CD4-positive, CD25-positive, alpha-beta regulatory T cell (primary cell): ENCODE data around the gene C1orf174. TPM values are rescaled to one million over a fixed set of nuclear protein-coding genes. Genes with fewer than 3 reads are reported as not detected.
A peak's percentile ranks its signal among the peaks of the same experiment; 100 is the strongest.

Experiments used
- ATAC-seq, 2 donors: fragments of 150-1000 bp; cut with Tn5 transposase; one replicate each; pipeline ENCODE4 v1.10.0; 2021; ENCODE audit warnings: low read depth in 2 of 2, moderate number of reproducible peaks in 2 of 2, moderate library complexity in 1 of 2
- DNase-seq, 3 donors: peaks; one replicate each; pipeline versions ENCODE4 v3.0.0 to v3.0.0-alpha.2; 2012 to 2022; ENCODE audit warnings: mixed read lengths in 1 of 3
- H3K27ac ChIP-seq: one replicate; pipeline ENCODE4 v1.7.0; 2013; ENCODE audit warnings: mild to moderate bottlenecking, low read length; ENCODE audit not compliant: insufficient read depth, poor library complexity, severe bottlenecking
- H3K27me3 ChIP-seq: one replicate; pipeline ENCODE4 v1.7.0; 2013; ENCODE audit warnings: low read length; ENCODE audit not compliant: control insufficient read depth, insufficient read depth
- H3K36me3 ChIP-seq: one replicate; pipeline ENCODE4 v1.7.0; 2013; ENCODE audit warnings: mild to moderate bottlenecking, low read length, moderate library complexity; ENCODE audit not compliant: control insufficient read depth, insufficient read depth
- H3K4me1 ChIP-seq: 2 replicates; pipeline ENCODE4 v1.7.0; 2013; ENCODE audit warnings: mild to moderate bottlenecking, low read length; ENCODE audit not compliant: insufficient read depth, control insufficient read depth, poor library complexity, severe bottlenecking
- H3K4me3 ChIP-seq: one replicate; pipeline ENCODE4 v1.7.0; 2013; ENCODE audit warnings: low read depth, mild to moderate bottlenecking, low read length, moderate library complexity
- H3K9me3 ChIP-seq, 2 experiments: 1 replicate in 1 of 2; 2 replicates in 1 of 2; pipeline ENCODE4 v1.7.0; 2013; ENCODE audit warnings: low read length in 2 of 2, mild to moderate bottlenecking in 1 of 2, moderate library complexity in 1 of 2; ENCODE audit not compliant: control insufficient read depth in 2 of 2
- H3K27ac Mint-ChIP-seq, 3 donors: one replicate each; pipeline ENCODE4 v1.8.0; 2020 to 2022; ENCODE audit warnings: mild to moderate bottlenecking in 3 of 3, mixed read lengths in 3 of 3, moderate library complexity in 2 of 3
- H3K27me3 Mint-ChIP-seq: one replicate; pipeline ENCODE4 v1.8.0; 2022; ENCODE audit warnings: mild to moderate bottlenecking, mixed read lengths
- H3K36me3 Mint-ChIP-seq: one replicate; pipeline ENCODE4 v1.8.0; 2020; ENCODE audit warnings: mixed read lengths
- H3K4me1 Mint-ChIP-seq, 4 donors: one replicate each; pipeline ENCODE4 v1.8.0; 2020 to 2022; ENCODE audit warnings: mixed read lengths in 4 of 4, mild to moderate bottlenecking in 1 of 4
- H3K4me3 Mint-ChIP-seq, 4 donors: one replicate each; pipeline ENCODE4 v1.8.0; 2020 to 2022; ENCODE audit warnings: mild to moderate bottlenecking in 4 of 4, mixed read lengths in 4 of 4, moderate library complexity in 3 of 4
- H3K9me3 Mint-ChIP-seq, 7 donors: one replicate each; pipeline ENCODE4 v1.8.0; 2020 to 2022; ENCODE audit warnings: mixed read lengths in 7 of 7, mild to moderate bottlenecking in 3 of 7, moderate library complexity in 2 of 7
- polyA plus RNA-seq, 4 donors: library from polyadenylated mRNA; unstranded; fragments of 300-500 nt; fragmentation: Illumina TruSeq; gene quantifications; one replicate each; pipeline ENCODE4 v1.2.3, GENCODE V29; 2021
- total RNA-seq: library from RNA; stranded (reverse); gene quantifications from one replicate; pipeline ENCODE4 v1.2.3, GENCODE V29; 2022

The C1orf174 gene
- total and polyA plus RNA-seq, 5 donors from 2014 or later: 15.4 to 33.3 (median 26.3) TPM

DNA sequence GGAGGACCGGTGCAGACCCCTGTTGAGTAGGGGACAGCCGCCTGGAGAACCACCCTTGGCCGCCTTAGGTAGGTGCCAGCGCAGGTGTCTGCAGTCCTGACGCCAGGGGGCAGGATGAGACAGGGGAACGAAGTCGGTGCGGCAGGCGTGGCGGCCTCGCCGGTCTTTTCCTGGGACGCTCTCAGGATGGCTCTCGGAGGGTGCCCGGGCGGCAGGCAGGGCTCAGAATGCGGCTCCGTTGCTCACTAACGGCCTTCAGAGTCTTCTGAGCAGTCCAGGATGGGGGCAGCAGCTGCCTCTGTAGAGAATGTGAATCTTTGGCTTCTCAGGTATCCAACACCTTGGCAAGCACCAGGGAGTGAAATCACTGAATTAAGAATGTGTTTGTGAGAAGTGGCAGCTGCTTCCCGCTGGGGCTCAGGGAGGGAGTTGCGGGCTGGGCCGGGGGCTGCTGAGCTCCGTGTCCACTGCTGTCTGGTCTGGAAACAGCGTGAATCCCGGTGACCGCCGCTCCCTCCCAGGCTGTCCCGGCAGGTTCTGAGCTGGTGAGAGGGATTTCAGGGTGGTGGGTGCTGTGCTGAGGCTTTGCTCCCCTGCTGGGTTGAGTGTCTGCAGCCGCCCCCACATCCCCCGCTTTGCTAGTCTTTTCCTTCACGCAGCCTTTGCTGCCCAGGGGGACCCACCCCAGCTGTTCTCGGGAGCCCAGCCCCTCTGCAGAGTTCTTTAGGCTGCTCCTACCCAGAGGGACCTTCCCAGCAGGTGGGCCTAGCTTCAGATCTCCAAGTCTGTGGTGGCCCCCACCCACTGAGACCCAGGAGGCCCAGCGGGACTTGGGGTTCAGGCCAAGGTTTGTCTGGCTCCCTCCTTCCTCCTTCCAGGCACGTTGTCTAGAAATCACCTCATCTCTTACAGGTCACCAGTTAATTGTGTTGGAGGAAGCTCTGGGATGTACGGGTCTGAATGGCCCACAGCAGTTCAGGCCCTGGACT lies 11.1 kb upstream of the C1orf174 start:
- Mint-ChIP-seq H3K4me1 (peaks cover 0 to 5% (median 2%) of the 10 kb centered on the region in 4 donors), H3K4me3 (peak overlapping the region in 2 of 4 donors; percentile 22 to 56), H3K27me3 (peaks cover 4% of the 10 kb centered on the region), H3K36me3 (no peaks in the 10 kb centered on the region), H3K27ac (no peak overlapping the region), H3K9me3 (no peaks in the 10 kb centered on the region)
- peak; percentile 75 to 79 for ATAC-seq
- Histone ChIP-seq H3K27ac (no peak overlapping the region), H3K4me1 (peaks cover 7% of the 10 kb centered on the region), H3K27me3 (no peaks in the 10 kb centered on the region), H3K36me3 (no peaks in the 10 kb centered on the region), H3K4me3 (no peak overlapping the region), H3K9me3 (no peaks in the 10 kb centered on the region)
- DNase-seq: peak; percentile 65 to 78 (median 76)

GRCh38 chr1:3910049-3910731 lies 10.1 kb upstream of the C1orf174 start:
- no peak overlapping the region for H3K27ac Mint-ChIP-seq
- H3K27me3 ChIP-seq: no peaks in the 10 kb centered on the region
- peaks cover 0 to 5% (median 2%) of the 10 kb centered on the region in 4 donors for H3K4me1 Mint-ChIP-seq
- peaks cover 4% of the 10 kb centered on the region for H3K27me3 Mint-ChIP-seq
- H3K4me3 ChIP-seq: no peak overlapping the region
- peaks cover 7% of the 10 kb centered on the region for H3K4me1 ChIP-seq
- no peaks in the 10 kb centered on the region for H3K36me3 Mint-ChIP-seq
- DNase-seq: no peak
- no peak overlapping the region for H3K27ac ChIP-seq
- no peaks in the 10 kb centered on the region for H3K9me3 Mint-ChIP-seq
- H3K9me3 ChIP-seq: no peaks in the 10 kb centered on the region
- H3K36me3 ChIP-seq: no peaks in the 10 kb centered on the region
- no peak overlapping the region for H3K4me3 Mint-ChIP-seq
- ATAC-seq: no peak

DNA sequence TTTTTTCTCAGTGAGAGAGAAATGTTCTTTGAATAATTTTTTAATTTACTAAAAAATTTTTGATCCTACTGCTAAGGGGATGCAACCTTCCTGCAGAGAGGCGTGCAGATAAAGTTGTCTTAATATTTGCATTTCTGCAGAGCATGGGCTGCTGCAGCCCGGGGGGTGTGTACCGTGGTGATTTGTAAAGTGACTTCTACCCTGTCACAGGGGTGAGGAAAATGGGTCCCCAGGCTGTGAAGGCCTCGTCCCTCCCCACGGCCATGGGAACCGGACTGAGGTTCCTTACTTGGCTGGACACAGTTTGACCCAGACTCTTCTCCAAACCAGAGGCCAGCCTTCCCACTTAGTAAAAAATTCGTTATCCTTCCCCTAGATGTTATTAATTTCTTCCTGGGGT lies 9.5 kb upstream of the C1orf174 start:
- Mint-ChIP-seq H3K27ac (peak overlapping the region in 1 of 3 donors; percentile 14), H3K4me1 (peaks cover 0 to 6% (median 3%) of the 10 kb centered on the region in 4 donors), H3K9me3 (no peaks in the 10 kb centered on the region), H3K4me3 (no peak overlapping the region), H3K36me3 (no peaks in the 10 kb centered on the region), H3K27me3 (peaks cover 4% of the 10 kb centered on the region)
- H3K27me3 ChIP-seq: no peaks in the 10 kb centered on the region
- DNase-seq (no peak), ATAC-seq (no peak)
- H3K36me3 ChIP-seq: no peaks in the 10 kb centered on the region
- H3K4me1 ChIP-seq: peaks cover 7% of the 10 kb centered on the region
- H3K4me3 ChIP-seq: no peak overlapping the region
- no peaks in the 10 kb centered on the region for H3K9me3 ChIP-seq
- H3K27ac ChIP-seq: no peak overlapping the region

GRCh38 chr1:3908886-3909517 lies 8.9 kb upstream of the C1orf174 start:
- Mint-ChIP-seq H3K4me1 (peaks cover 0 to 9% (median 4%) of the 10 kb centered on the region in 4 donors), H3K9me3 (no peaks in the 10 kb centered on the region), H3K36me3 (no peaks in the 10 kb centered on the region), H3K27ac (no peak overlapping the region), H3K4me3 (no peak overlapping the region), H3K27me3 (peaks cover 4% of the 10 kb centered on the region)
- no peak for DNase-seq
- Histone ChIP-seq H3K36me3 (no peaks in the 10 kb centered on the region), H3K4me3 (no peak overlapping the region), H3K9me3 (no peaks in the 10 kb centered on the region), H3K27ac (no peak overlapping the region), H3K27me3 (no peaks in the 10 kb centered on the region), H3K4me1 (peaks cover 11% of the 10 kb centered on the region)
- ATAC-seq: no peak

- Histone ChIP-seq H3K4me3 (no peak overlapping the region), H3K27me3 (no peaks in the 10 kb centered on the region), H3K27ac (no peak overlapping the region), H3K9me3 (no peaks in the 10 kb centered on the region), H3K36me3 (no peaks in the 10 kb centered on the region), H3K4me1 (peaks cover 24% of the 10 kb centered on the region)
- Mint-ChIP-seq H3K4me1 (peaks cover 0 to 22% (median 13%) of the 10 kb centered on the region in 4 donors), H3K4me3 (no peak overlapping the region), H3K27ac (peak overlapping the region in 1 of 3 donors; percentile 20), H3K36me3 (no peaks in the 10 kb centered on the region), H3K27me3 (peaks cover 4% of the 10 kb centered on the region), H3K9me3 (no peaks in the 10 kb centered on the region)
- no peak for ATAC-seq
- DNase-seq: no peak
These were observed 7.6 kb upstream of the C1orf174 start for GRCh38 chr1:3907621-3908165.

- H3K36me3 Mint-ChIP-seq: no peaks in the 10 kb centered on the region
- Histone ChIP-seq H3K9me3 (no peaks in the 10 kb centered on the region), H3K4me1 (peaks cover 30% of the 10 kb centered on the region), H3K4me3 (no peak overlapping the region), H3K27me3 (no peaks in the 10 kb centered on the region), H3K36me3 (no peaks in the 10 kb centered on the region), H3K27ac (no peak overlapping the region)
- peaks cover 3% of the 10 kb centered on the region for H3K27me3 Mint-ChIP-seq
- no peak overlapping the region for H3K4me3 Mint-ChIP-seq
- H3K4me1 Mint-ChIP-seq: peaks cover 0 to 28% (median 18%) of the 10 kb centered on the region in 4 donors
- DNase-seq (no peak), ATAC-seq (no peak)
- no peaks in the 10 kb centered on the region for H3K9me3 Mint-ChIP-seq
- no peak overlapping the region for H3K27ac Mint-ChIP-seq
These were observed 7.0 kb upstream of the C1orf174 start for GRCh38 chr1:3907031-3907534.

GRCh38 chr1:3906672-3907020 lies 6.6 kb upstream of the C1orf174 start:
- H3K27me3 Mint-ChIP-seq: no peaks in the 10 kb centered on the region
- no peak overlapping the region for H3K27ac Mint-ChIP-seq
- peaks cover 35% of the 10 kb centered on the region for H3K4me1 ChIP-seq

More at GRCh38 chr1:3906672-3907020, 6.6 kb upstream of the C1orf174 start:
- Mint-ChIP-seq H3K36me3 (no peaks in the 10 kb centered on the region), H3K4me1 (peaks cover 0 to 31% (median 21%) of the 10 kb centered on the region in 4 donors), H3K4me3 (no peak overlapping the region), H3K9me3 (no peaks in the 10 kb centered on the region)
- ATAC-seq: no peak
- Histone ChIP-seq H3K4me3 (no peak overlapping the region), H3K27ac (no peak overlapping the region), H3K36me3 (no peaks in the 10 kb centered on the region), H3K9me3 (no peaks in the 10 kb centered on the region), H3K27me3 (no peaks in the 10 kb centered on the region)
- no peak for DNase-seq
